PFSK-1 (cell line): Measurements from ENCODE around the gene FARP2.

Experiments
- POLR2AphosphoS5 ChIP-seq: IDR thresholded peaks from 2 replicates; pipeline ENCODE4 v1.6.1; 2012; ENCODE audit warnings: low read depth, mild to moderate bottlenecking, control low read depth, low read length, moderate library complexity
- TAF1 ChIP-seq: IDR thresholded peaks from 2 replicates; pipeline ENCODE4 v1.6.1; 2012; ENCODE audit warnings: low read length, control low read depth, borderline replicate concordance; ENCODE audit not compliant: insufficient read depth

- TF ChIP-seq TAF1: no peak
- no peak for TF ChIP-seq POLR2AphosphoS5
These were observed 102.6 kb downstream of the FARP2 start for GRCh38 chr2:241458687-241459086.
